Naive thymus-derived CD4-positive, alpha-beta T cell (primary cell): ENCODE results near the gene DENND6B. TPM values are rescaled to one million over a fixed set of nuclear protein-coding genes. Genes with fewer than 3 reads are reported as not detected.
A peak's percentile ranks its signal among the peaks of the same experiment; 100 is the strongest.
"Not testable (repeated sequence)": the region's sequence is repeated elsewhere in the genome, so short reads cannot be mapped to it uniquely, and the experiment has no call there.

ENCODE experiments used
- ATAC-seq: fragments of 150-1000 bp; cut with Tn5 transposase; 2 replicates; pipeline ENCODE4 v1.10.0; 2021; ENCODE audit warnings: mild to moderate bottlenecking, moderate library complexity
- CTCF ChIA-PET: fragments of 350-600 bp; sonication (Branson Sonifier 250); formaldehyde crosslinking; loops from one replicate; lab custom pipeline; 2021; ENCODE audit warnings: antibody characterized with exemption; lab: Charles Lee
- POLR2A ChIA-PET: fragments of 350-600 bp; sonication (Branson Sonifier 250); formaldehyde crosslinking; loops from one replicate; lab custom pipeline; 2021; ENCODE audit warnings: antibody characterized with exemption, inconsistent platforms; lab: Charles Lee
- DNase-seq, 9 donors: peaks; one replicate each; pipeline versions ENCODE4 v3.0.0 to v3.0.0-alpha.2; 2020 to 2022; ENCODE audit warnings: mixed read lengths in 1 of 9
- H3K27ac ChIP-seq: one replicate; pipeline ENCODE4 v1.7.0; 2013; ENCODE audit warnings: mild to moderate bottlenecking, low read depth, low read length, moderate library complexity
- H3K27me3 ChIP-seq, 2 donors: one replicate each; pipeline ENCODE4 v1.7.0; 2013; ENCODE audit warnings: low read length in 2 of 2, mild to moderate bottlenecking in 2 of 2, moderate library complexity in 2 of 2; ENCODE audit not compliant: control insufficient read depth in 2 of 2, insufficient read depth in 2 of 2
- H3K36me3 ChIP-seq, 3 experiments: 1 replicate in 2 of 3; 2 replicates in 1 of 3; pipeline ENCODE4 v1.7.0; 2013; ENCODE audit warnings: low read length in 3 of 3, mild to moderate bottlenecking in 3 of 3, moderate library complexity in 1 of 3; ENCODE audit not compliant: insufficient read depth in 3 of 3, control insufficient read depth in 2 of 3
- H3K4me1 ChIP-seq, 2 donors: one replicate each; pipeline ENCODE4 v1.7.0; 2013; ENCODE audit warnings: low read length in 2 of 2, mild to moderate bottlenecking in 2 of 2, moderate library complexity in 1 of 2; ENCODE audit not compliant: control insufficient read depth in 2 of 2, insufficient read depth in 2 of 2
- H3K4me3 ChIP-seq: 2 replicates; pipeline ENCODE4 v1.7.0; 2013; ENCODE audit warnings: mild to moderate bottlenecking, low read length
- H3K9me3 ChIP-seq, 3 experiments: 1 replicate in 2 of 3; 2 replicates in 1 of 3; pipeline ENCODE4 v1.7.0; 2013; ENCODE audit warnings: low read length in 3 of 3; ENCODE audit not compliant: control insufficient read depth in 2 of 3
- H3K27ac Mint-ChIP-seq, 9 donors: one replicate each; pipeline ENCODE4 v1.8.0; 2020 to 2022; ENCODE audit warnings: mixed read lengths in 9 of 9, mild to moderate bottlenecking in 8 of 9, moderate library complexity in 5 of 9, inconsistent platforms in 2 of 9
- H3K27me3 Mint-ChIP-seq, 5 donors: one replicate each; pipeline ENCODE4 v1.8.0; 2021 to 2022; ENCODE audit warnings: mixed read lengths in 5 of 5, mild to moderate bottlenecking in 1 of 5
- H3K36me3 Mint-ChIP-seq, 5 donors: one replicate each; pipeline ENCODE4 v1.8.0; 2020 to 2022; ENCODE audit warnings: mixed read lengths in 5 of 5, mild to moderate bottlenecking in 3 of 5, inconsistent platforms in 1 of 5
- H3K4me1 Mint-ChIP-seq, 7 donors: one replicate each; pipeline ENCODE4 v1.8.0; 2020 to 2022; ENCODE audit warnings: mixed read lengths in 7 of 7, mild to moderate bottlenecking in 3 of 7, inconsistent platforms in 1 of 7
- H3K4me3 Mint-ChIP-seq, 10 donors: one replicate each; pipeline ENCODE4 v1.8.0; 2020 to 2022; ENCODE audit warnings: mild to moderate bottlenecking in 10 of 10, mixed read lengths in 10 of 10, moderate library complexity in 6 of 10, inconsistent platforms in 2 of 10
- H3K9me3 Mint-ChIP-seq, 11 donors: one replicate each; pipeline ENCODE4 v1.8.0; 2020 to 2022; ENCODE audit warnings: mixed read lengths in 11 of 11, mild to moderate bottlenecking in 4 of 11, inconsistent platforms in 1 of 11, moderate library complexity in 1 of 11
- intact Hi-C, 2 donors: fragments of 100-400 bp; cut with micrococcal nuclease; formaldehyde crosslinking; loops; one replicate each; pipeline ENCODE4 v1.15.1; 2023
- polyA plus RNA-seq, 2 donors: library from polyadenylated mRNA; unstranded; fragments of 300-500 nt; fragmentation: Illumina TruSeq; gene quantifications; one replicate each; pipeline ENCODE4 v1.2.3, GENCODE V29; 2021
- total RNA-seq, 6 experiments: library from RNA in 5 of 6; stranded (reverse) in 5 of 6; gene quantifications; 1 replicate in 5 of 6; 2 replicates in 1 of 6; pipeline ENCODE4 v1.2.3 and lab custom pipeline; 2021 to 2026

Gene DENND6B
- total RNA-seq (1 to 10 TPM; 2.1 to 4.0 (median 2.8) TPM), polyA plus RNA-seq (under 1 TPM; 0.19 to 0.61 TPM), total RNA-seq (lab: John Stamatoyannopoulos, UW) (3.2 reads per million, percentile 17 among the genes with 10 or more reads in this experiment)

- peak in 8 of 9 donors; percentile 26 to 86 (median 58) for DNase-seq
- peaks cover 0 to 33% (median 0%) of the 10 kb centered on the region in 5 donors for H3K27me3 Mint-ChIP-seq
- no peaks in the 10 kb centered on the region for H3K36me3 ChIP-seq
- H3K27me3 ChIP-seq, result no peaks in the 10 kb centered on the region
- H3K36me3 Mint-ChIP-seq, result no peaks in the 10 kb centered on the region
- H3K9me3 Mint-ChIP-seq, result no peaks in the 10 kb centered on the region
- ATAC-seq, result peak; percentile 98
- no peaks in the 10 kb centered on the region for H3K9me3 ChIP-seq
- intact Hi-C loops, result loop anchor here (1.0 to 10.0 kb wide), 10 partner anchors 13 to 672 kb away; partner anchors contain the start of genes MAPK11 (in 1 of the 2) and TUBGCP6 (in 1 of the 2)
- peak within 1 kb of the TSS; percentile 64 for H3K27ac ChIP-seq
- CTCF ChIA-PET, result interaction anchor here (0.6 to 1.5 kb wide), 3 partner anchors 14 to 86 kb away, joined by 3 to 5 read pairs (median 4); no protein-coding TSS in a partner anchor
- POLR2A ChIA-PET, result interaction anchor here (1.0 to 3.5 kb wide), 2 partner anchors 15 to 83 kb away, joined by 3 to 14 read pairs; no protein-coding TSS in a partner anchor
- peaks cover 0 to 4% of the 10 kb centered on the region in 2 donors for H3K4me1 ChIP-seq
- H3K4me3 ChIP-seq, result peak within 1 kb of the TSS; percentile 60
- H3K4me3 Mint-ChIP-seq, result peak within 1 kb of the TSS; percentile 76 to 88 (median 81)
- H3K4me1 Mint-ChIP-seq, result peaks cover 5 to 15% (median 9%) of the 10 kb centered on the region in 7 donors
- peak within 1 kb of the TSS; percentile 22 to 88 (median 55) for H3K27ac Mint-ChIP-seq
These were observed at the start of gene DENND6B for GRCh38 chr22:50326956-50327710. Gene DENND6B (minus strand): TSS chr22:50327012. CDS start chr22:50326988, 24 bp downstream.

DNA sequence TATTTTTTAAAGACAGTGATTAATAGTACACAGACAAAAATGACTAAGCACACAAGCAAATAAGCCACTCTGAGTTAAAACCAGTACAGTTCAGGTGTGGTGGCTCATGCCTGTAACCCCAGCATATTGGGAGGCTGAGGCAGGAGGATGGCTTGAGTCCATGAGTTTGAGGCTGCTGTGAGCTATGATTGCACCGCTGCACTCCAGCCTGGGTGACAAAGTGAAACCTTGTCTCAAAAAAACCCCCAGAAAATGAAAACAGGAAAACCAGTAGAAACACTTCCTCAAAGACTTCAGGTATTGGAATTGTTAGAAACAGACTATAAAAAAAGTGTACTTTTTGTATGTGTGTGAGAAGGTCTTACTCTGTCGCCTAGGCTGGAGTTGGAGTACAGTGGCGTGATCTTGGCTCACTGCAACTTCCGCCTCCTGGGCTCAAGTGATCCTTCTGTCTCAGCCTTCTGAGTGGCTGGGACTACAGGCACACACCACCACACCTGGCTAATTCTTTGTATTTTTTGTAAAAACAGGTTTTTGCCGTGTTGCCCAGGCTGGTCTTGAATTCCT, 49.4 kb upstream of the DENND6B start:
- no peak overlapping the region for H3K27ac ChIP-seq
- no peak for ATAC-seq

GRCh38 chr22:50371101-50371648, 44.4 kb upstream of the DENND6B start:
- Histone ChIP-seq H3K9me3 (no peaks in the 10 kb centered on the region), H3K27me3 (no peaks in the 10 kb centered on the region)
- no peaks in the 10 kb centered on the region for H3K9me3 Mint-ChIP-seq

More for the DNA sequence above, 49.4 kb upstream of the DENND6B start:
- H3K36me3 Mint-ChIP-seq, result peaks cover 0 to 29% (median 16%) of the 10 kb centered on the region in 5 donors
- H3K4me3 ChIP-seq, result no peak overlapping the region
- ChIA-PET POLR2A (interaction anchor here (0.6 kb wide), 1 partner anchor 51 kb away, joined by 3 read pairs; no protein-coding TSS in a partner anchor), CTCF (interaction anchor here (1.1 kb wide), 1 partner anchor 122 kb away, joined by 3 read pairs; no protein-coding TSS in a partner anchor)
- peaks cover 0 to 22% (median 13%) of the 10 kb centered on the region in 7 donors for H3K4me1 Mint-ChIP-seq
- H3K4me1 ChIP-seq, result peaks cover 0 to 6% of the 10 kb centered on the region in 2 donors
- DNase-seq, result no peak
- H3K27ac Mint-ChIP-seq, result peak overlapping the region in 8 of 9 donors; percentile 7 to 83 (median 68)
- no peaks in the 10 kb centered on the region for H3K9me3 Mint-ChIP-seq
- intact Hi-C loops, result no loop called here
- H3K36me3 ChIP-seq, result peaks cover 9 to 41% (median 23%) of the 10 kb centered on the region in 3 experiments
- peak overlapping the region in 6 of 10 donors; percentile 30 to 56 (median 41) for H3K4me3 Mint-ChIP-seq
- no peaks in the 10 kb centered on the region for H3K27me3 Mint-ChIP-seq
- H3K9me3 ChIP-seq, result no peaks in the 10 kb centered on the region
- no peaks in the 10 kb centered on the region for H3K27me3 ChIP-seq

GRCh38 chr22:50367778-50368500, 41.1 kb upstream of the DENND6B start:
- H3K9me3 Mint-ChIP-seq, result no peaks in the 10 kb centered on the region
- Histone ChIP-seq H3K4me1 (no peaks in the 10 kb centered on the region), H3K36me3 (peaks cover 0 to 11% (median 0%) of the 10 kb centered on the region in 3 experiments), H3K4me3 (no peak overlapping the region), H3K9me3 (no peaks in the 10 kb centered on the region), H3K27me3 (no peaks in the 10 kb centered on the region), H3K27ac (no peak overlapping the region)
- no peak overlapping the region for H3K27ac Mint-ChIP-seq
- ChIA-PET CTCF (interaction anchor here (0.8 kb wide), 1 partner anchor 180 kb away, joined by 3 read pairs; no protein-coding TSS in a partner anchor), POLR2A (no interaction called here)
- peaks cover 0 to 21% (median 17%) of the 10 kb centered on the region in 5 donors for H3K36me3 Mint-ChIP-seq
- H3K27me3 Mint-ChIP-seq, result no peaks in the 10 kb centered on the region
- DNase-seq (no peak), ATAC-seq (no peak)
- intact Hi-C loops, result no loop called here
- no peak overlapping the region for H3K4me3 Mint-ChIP-seq
- peaks cover 7 to 33% (median 27%) of the 10 kb centered on the region in 7 donors for H3K4me1 Mint-ChIP-seq

More at GRCh38 chr22:50371101-50371648, 44.4 kb upstream of the DENND6B start:
- peaks cover 6 to 27% (median 18%) of the 10 kb centered on the region in 3 experiments for H3K36me3 ChIP-seq
- H3K4me3 Mint-ChIP-seq, result no peak overlapping the region
- no peak for ATAC-seq
- peak overlapping the region in 1 of 9 donors; percentile 56 for H3K27ac Mint-ChIP-seq
- no peak overlapping the region for H3K4me3 ChIP-seq
- ChIA-PET CTCF (no interaction called here), POLR2A (no interaction called here)
- no peaks in the 10 kb centered on the region for H3K27me3 Mint-ChIP-seq
- intact Hi-C loops, result no loop called here
- no peak overlapping the region for H3K27ac ChIP-seq
- no peak for DNase-seq
- H3K4me1 Mint-ChIP-seq, result peaks cover 7 to 31% (median 21%) of the 10 kb centered on the region in 7 donors
- H3K4me1 ChIP-seq, result peaks cover 0 to 3% of the 10 kb centered on the region in 2 donors
- peaks cover 0 to 28% (median 22%) of the 10 kb centered on the region in 5 donors for H3K36me3 Mint-ChIP-seq

- POLR2A ChIA-PET, H3K4me3 Mint-ChIP-seq, H3K27ac Mint-ChIP-seq, intact Hi-C loops, H3K27me3 ChIP-seq, H3K27me3 Mint-ChIP-seq, H3K27ac ChIP-seq, H3K9me3 Mint-ChIP-seq, CTCF ChIA-PET, DNase-seq, H3K4me3 ChIP-seq, H3K9me3 ChIP-seq, ATAC-seq: not testable (repeated sequence)
- H3K4me1 Mint-ChIP-seq, result peaks cover 24 to 64% (median 57%) of the 10 kb centered on the region in 7 donors
- peaks cover 4 to 35% (median 26%) of the 10 kb centered on the region in 5 donors for H3K36me3 Mint-ChIP-seq
- peaks cover 11 to 23% of the 10 kb centered on the region in 2 donors for H3K4me1 ChIP-seq
- peaks cover 0 to 31% (median 7%) of the 10 kb centered on the region in 3 experiments for H3K36me3 ChIP-seq
These were observed 37.0 kb upstream of the DENND6B start for GRCh38 chr22:50363803-50364194.
